OCI-LY7 (cell line): ENCODE measurements around the gene SOX5. TPM values are rescaled to one million over a fixed set of nuclear protein-coding genes. Genes with fewer than 3 reads are reported as not detected.
A peak's percentile ranks its signal among the peaks of the same experiment; 100 is the strongest.

Experiments used
- BruUV-seq: library from RNA; stranded (reverse); fragments of 400-500 nt; replicated peaks from 2 replicates; lab custom pipeline; 2021; lab: Mats Ljungman, UMichigan
- CTCF ChIA-PET: fragments of 300-600 bp; sonication (Branson Sonifier 250); formaldehyde crosslinking; loops from one replicate; lab custom pipeline; 2022; ENCODE audit warnings: antibody characterized with exemption; ENCODE audit not compliant: unreplicated experiment; lab: Charles Lee
- POLR2A ChIA-PET: fragments of 300-600 bp; sonication (Branson Sonifier 250); formaldehyde crosslinking; loops from one replicate; lab custom pipeline; 2022; ENCODE audit warnings: antibody characterized with exemption; lab: Charles Lee
- DNase-seq: peaks from one replicate; pipeline ENCODE4 v3.0.0-alpha.2; 2015; ENCODE audit warnings: low spot score
- H2AFZ ChIP-seq: fragments of 200-600 bp; sonication (generic), shearing (Covaris generic); 2 replicates; pipeline ENCODE4 v1.6.1; 2014; ENCODE audit warnings: mild to moderate bottlenecking, antibody characterized with exemption, low read length, moderate library complexity
- H3K27ac ChIP-seq: fragments of 200-600 bp; sonication (generic); 2 replicates; pipeline ENCODE4 v1.5.1; 2014; ENCODE audit warnings: mixed run types, low read depth, mild to moderate bottlenecking, moderate library complexity, low read length, inconsistent platforms; ENCODE audit not compliant: poor library complexity, severe bottlenecking
- H3K36me3 ChIP-seq: fragments of 200-600 bp; sonication (generic); 2 replicates; pipeline ENCODE4 v1.6.1; 2014; ENCODE audit warnings: mild to moderate bottlenecking, antibody characterized with exemption, low read length, moderate library complexity, mixed read lengths; ENCODE audit not compliant: insufficient read depth
- H3K4me1 ChIP-seq: fragments of 200-600 bp; sonication (generic); 2 replicates; pipeline ENCODE4 v1.5.1; 2014; ENCODE audit warnings: mild to moderate bottlenecking, low read length; ENCODE audit not compliant: insufficient read depth, poor library complexity, severe bottlenecking
- H3K4me2 ChIP-seq: fragments of 200-600 bp; sonication (generic); 2 replicates; pipeline ENCODE4 v1.6.1; 2014; ENCODE audit warnings: mild to moderate bottlenecking, low read length
- H3K4me3 ChIP-seq: fragments of 200-600 bp; sonication (generic); 2 replicates; pipeline ENCODE4 v1.5.1; 2014; ENCODE audit warnings: mild to moderate bottlenecking, low read depth, low read length; ENCODE audit not compliant: poor library complexity, severe bottlenecking
- H3K79me2 ChIP-seq: fragments of 200-600 bp; sonication (generic); 2 replicates; pipeline ENCODE4 v1.6.1; 2016; ENCODE audit warnings: low read depth, mild to moderate bottlenecking, low read length, moderate library complexity, mixed read lengths; ENCODE audit not compliant: insufficient read depth
- H3K9me2 ChIP-seq: fragments of 200-600 bp; sonication (generic); 2 replicates; pipeline ENCODE4 v1.6.1; 2016; ENCODE audit warnings: mild to moderate bottlenecking, low read length, mixed read lengths; ENCODE audit not compliant: insufficient read depth
- H3K9me3 ChIP-seq: fragments of 200-600 bp; sonication (generic); 2 replicates; pipeline ENCODE4 v1.6.1; 2014; ENCODE audit warnings: mild to moderate bottlenecking, mixed run types, low read length, mixed read lengths
- H4K20me1 ChIP-seq: fragments of 200-600 bp; sonication (generic); 2 replicates; pipeline ENCODE4 v1.6.1; 2014; ENCODE audit warnings: mild to moderate bottlenecking, antibody characterized with exemption, low read length, moderate library complexity, mixed read lengths; ENCODE audit not compliant: insufficient read depth
- EZH2phosphoT487 ChIP-seq: fragments of 200-600 bp; sonication (generic); IDR thresholded peaks from 2 replicates; pipeline ENCODE4 v1.6.1; 2018; ENCODE audit warnings: low read depth, borderline replicate concordance, mild to moderate bottlenecking, mixed run types, antibody characterized with exemption, low read length, moderate library complexity, mixed read lengths
- intact Hi-C: fragments of 100-400 bp; cut with micrococcal nuclease; formaldehyde crosslinking; loops from one replicate; pipeline ENCODE4 v1.10.0; 2022; ENCODE audit not compliant: unreplicated experiment
- total RNA-seq, 2 experiments: library from RNA; depleted of rRNA in 1 of 2; stranded (reverse); fragments of >200 nt in 1 of 2; shearing (Covaris generic) in 1 of 2; gene quantifications; 2 replicates each; pipeline ENCODE4 v1.2.3, GENCODE V29; 2014 to 2022
- TF ChIP-seq, protein P1 (sequence below): fragments of 200-600 bp; sonication (generic); conservative IDR thresholded peaks from 2 replicates; pipeline ENCODE4 v1.5.1; 2014; ENCODE audit warnings: mild to moderate bottlenecking, antibody characterized with exemption, low read length, moderate library complexity, mixed read lengths

Gene SOX5
- total RNA-seq, 2 experiments from 2014 or later: 0.16 TPM; not detected in 1

DNA sequence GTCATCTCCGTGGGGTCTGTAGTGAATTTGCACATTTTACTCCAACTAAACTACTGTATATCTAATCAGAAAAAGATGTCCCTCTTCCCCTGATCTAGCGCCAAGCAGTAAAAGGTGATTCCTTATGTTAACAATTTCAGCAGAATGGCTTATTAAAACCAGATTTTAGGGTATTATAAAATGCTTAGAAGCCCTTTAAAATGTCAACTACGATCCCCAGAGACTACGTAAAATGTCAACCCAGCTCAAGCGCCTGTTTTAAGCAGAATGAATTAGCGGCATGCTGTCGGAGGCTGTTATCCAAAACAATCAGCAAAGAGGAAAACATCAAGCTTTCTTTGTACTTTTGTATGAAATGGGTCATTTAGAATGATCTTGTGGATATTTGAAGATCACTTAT lies 408.9 kb downstream of the SOX5 start:
- no peak for TF ChIP-seq EZH2phosphoT487
- TF ChIP-seq, protein P1, sequence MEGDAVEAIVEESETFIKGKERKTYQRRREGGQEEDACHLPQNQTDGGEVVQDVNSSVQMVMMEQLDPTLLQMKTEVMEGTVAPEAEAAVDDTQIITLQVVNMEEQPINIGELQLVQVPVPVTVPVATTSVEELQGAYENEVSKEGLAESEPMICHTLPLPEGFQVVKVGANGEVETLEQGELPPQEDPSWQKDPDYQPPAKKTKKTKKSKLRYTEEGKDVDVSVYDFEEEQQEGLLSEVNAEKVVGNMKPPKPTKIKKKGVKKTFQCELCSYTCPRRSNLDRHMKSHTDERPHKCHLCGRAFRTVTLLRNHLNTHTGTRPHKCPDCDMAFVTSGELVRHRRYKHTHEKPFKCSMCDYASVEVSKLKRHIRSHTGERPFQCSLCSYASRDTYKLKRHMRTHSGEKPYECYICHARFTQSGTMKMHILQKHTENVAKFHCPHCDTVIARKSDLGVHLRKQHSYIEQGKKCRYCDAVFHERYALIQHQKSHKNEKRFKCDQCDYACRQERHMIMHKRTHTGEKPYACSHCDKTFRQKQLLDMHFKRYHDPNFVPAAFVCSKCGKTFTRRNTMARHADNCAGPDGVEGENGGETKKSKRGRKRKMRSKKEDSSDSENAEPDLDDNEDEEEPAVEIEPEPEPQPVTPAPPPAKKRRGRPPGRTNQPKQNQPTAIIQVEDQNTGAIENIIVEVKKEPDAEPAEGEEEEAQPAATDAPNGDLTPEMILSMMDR: no peak
- BruUV-seq: no TSS peak
- Histone ChIP-seq H2AFZ (no peak overlapping the region), H3K27ac (no peak overlapping the region), H3K9me3 (no peaks in the 10 kb centered on the region), H4K20me1 (no peaks in the 10 kb centered on the region), H3K4me3 (no peak overlapping the region), H3K79me2 (no peaks in the 10 kb centered on the region), H3K4me2 (no peak overlapping the region), H3K4me1 (peaks cover 16% of the 10 kb centered on the region), H3K36me3 (no peaks in the 10 kb centered on the region), H3K9me2 (no peaks in the 10 kb centered on the region)
- intact Hi-C loops: no loop called here
- CTCF ChIA-PET: no interaction called here
- POLR2A ChIA-PET: no interaction called here
- DNase-seq: no peak

GRCh38 chr12:23536293-23536692 lies 413.2 kb downstream of the SOX5 start:
- H3K79me2 ChIP-seq: no peaks in the 10 kb centered on the region
- H2AFZ ChIP-seq: peak overlapping the region; percentile 52; the same call in 1 of the 2 replicates
- BruUV-seq: no TSS peak
- H3K4me1 ChIP-seq: peaks cover 21% of the 10 kb centered on the region
- H3K9me3 ChIP-seq: no peaks in the 10 kb centered on the region
- TF ChIP-seq, protein P1: no peak
- TF ChIP-seq EZH2phosphoT487: no peak
- no peaks in the 10 kb centered on the region for H3K9me2 ChIP-seq
- H3K36me3 ChIP-seq: no peaks in the 10 kb centered on the region
- POLR2A ChIA-PET: interaction anchor here (0.7 to 1.7 kb wide), 4 partner anchors 9 to 29 kb away, joined by 3 to 4 read pairs (median 4); no protein-coding TSS in a partner anchor
- intact Hi-C loops: no loop called here
- no peak overlapping the region for H3K4me3 ChIP-seq
- DNase-seq: peak; percentile 90
- no peaks in the 10 kb centered on the region for H4K20me1 ChIP-seq
- H3K4me2 ChIP-seq: peak overlapping the region; percentile 53
- CTCF ChIA-PET: no interaction called here
- peak overlapping the region; percentile 87 for H3K27ac ChIP-seq

DNA sequence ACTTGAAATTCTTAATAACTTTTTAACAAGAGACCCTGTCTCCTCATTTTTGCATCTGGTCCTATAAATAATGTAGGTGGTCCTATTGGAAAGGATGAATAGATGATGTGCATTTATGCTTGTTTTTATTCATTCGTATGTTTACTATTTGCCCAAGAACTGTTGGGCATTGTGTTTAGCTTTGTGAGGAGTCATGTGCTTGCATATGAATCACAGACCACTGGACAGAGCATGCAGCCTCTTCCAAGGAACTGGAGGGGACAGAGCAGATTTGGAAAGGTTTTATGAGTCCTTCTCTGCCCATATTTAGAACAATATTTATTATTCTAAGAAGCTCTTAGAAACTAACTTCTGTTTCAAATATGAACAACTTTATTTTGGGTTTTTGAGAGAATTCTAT lies 414.0 kb downstream of the SOX5 start:
- no peaks in the 10 kb centered on the region for H3K9me2 ChIP-seq
- H2AFZ ChIP-seq: peak overlapping the region; percentile 45; the same call in 1 of the 2 replicates
- no peak for TF ChIP-seq EZH2phosphoT487
- TF ChIP-seq, protein P1: no peak
- CTCF ChIA-PET: no interaction called here
- H3K4me3 ChIP-seq: no peak overlapping the region
- POLR2A ChIA-PET: interaction anchor here (0.6 to 1.7 kb wide), 3 partner anchors 8 to 218 kb away, joined by 3 to 4 read pairs (median 4); no protein-coding TSS in a partner anchor
- no peaks in the 10 kb centered on the region for H3K36me3 ChIP-seq
- intact Hi-C loops: no loop called here
- no peak for DNase-seq
- peak overlapping the region; percentile 87 for H3K27ac ChIP-seq
- no peaks in the 10 kb centered on the region for H3K79me2 ChIP-seq
- no TSS peak for BruUV-seq
- peaks cover 21% of the 10 kb centered on the region for H3K4me1 ChIP-seq
- H3K4me2 ChIP-seq: peak overlapping the region; percentile 53; the same call in 1 of the 2 replicates
- no peaks in the 10 kb centered on the region for H4K20me1 ChIP-seq
- H3K9me3 ChIP-seq: no peaks in the 10 kb centered on the region
